IPS-NIHi7 (cell line): ENCODE measurements around the gene TRAF3IP1.
"Not testable (repeated sequence)": the region's sequence is repeated elsewhere in the genome, so short reads cannot be mapped to it uniquely, and the experiment has no call there.

Source experiments
- DNase-seq: peaks from one replicate; pipeline ENCODE4 v3.0.0; 2012; ENCODE audit warnings: mixed read lengths; ENCODE audit errors: extremely low spot score

The TRAF3IP1 gene

DNA sequence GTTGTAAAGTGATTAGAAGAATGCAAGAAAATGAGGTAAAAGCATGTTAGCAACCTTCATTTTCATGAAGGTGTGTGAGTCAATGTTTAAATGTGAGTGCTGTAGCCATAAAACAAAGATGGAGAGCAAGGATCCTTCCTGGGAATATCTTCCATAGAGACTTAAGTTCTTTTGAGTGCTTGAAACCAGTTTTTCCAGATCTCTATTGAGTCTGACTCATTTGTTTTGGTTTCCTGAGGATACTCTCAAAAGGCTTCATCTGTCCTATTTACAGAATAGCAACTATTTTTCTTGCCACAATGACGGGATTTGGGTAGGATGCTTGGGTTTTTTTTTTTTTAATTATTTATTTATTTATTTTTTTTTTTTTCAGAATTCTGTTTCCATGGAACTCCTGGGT, 60.5 kb downstream of the TRAF3IP1 start:
- peak; percentile 33 for DNase-seq

- no peak for DNase-seq
Measured at GRCh38 chr2:238381341-238382115, 61.2 kb downstream of the TRAF3IP1 start.

GRCh38 chr2:238382381-238382781, 62.1 kb downstream of the TRAF3IP1 start:
- no peak for DNase-seq

GRCh38 chr2:238383135-238383534, 62.8 kb downstream of the TRAF3IP1 start:
- DNase-seq: no peak

- no peak for DNase-seq
Measured at GRCh38 chr2:238383743-238384380, 63.5 kb downstream of the TRAF3IP1 start.

DNA sequence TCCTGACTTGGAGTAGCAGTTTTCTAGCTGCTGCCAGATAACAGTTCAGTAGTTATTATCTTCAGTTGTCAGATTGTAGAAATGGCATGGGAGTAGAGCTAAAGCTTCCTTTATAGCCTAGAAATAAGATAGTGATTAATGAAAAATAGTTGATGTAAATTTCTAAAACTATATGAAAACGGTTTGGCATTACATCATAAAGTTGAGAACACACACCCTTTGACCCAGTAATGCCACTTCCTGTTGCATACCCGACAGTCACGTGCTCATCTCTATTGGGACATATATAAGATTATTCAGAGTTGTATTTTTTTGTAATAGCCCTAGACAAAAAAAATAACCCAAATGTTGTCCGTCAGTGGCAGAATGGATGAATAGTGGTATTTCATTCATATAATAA, 67.0 kb downstream of the TRAF3IP1 start:
- no peak for DNase-seq

DNA sequence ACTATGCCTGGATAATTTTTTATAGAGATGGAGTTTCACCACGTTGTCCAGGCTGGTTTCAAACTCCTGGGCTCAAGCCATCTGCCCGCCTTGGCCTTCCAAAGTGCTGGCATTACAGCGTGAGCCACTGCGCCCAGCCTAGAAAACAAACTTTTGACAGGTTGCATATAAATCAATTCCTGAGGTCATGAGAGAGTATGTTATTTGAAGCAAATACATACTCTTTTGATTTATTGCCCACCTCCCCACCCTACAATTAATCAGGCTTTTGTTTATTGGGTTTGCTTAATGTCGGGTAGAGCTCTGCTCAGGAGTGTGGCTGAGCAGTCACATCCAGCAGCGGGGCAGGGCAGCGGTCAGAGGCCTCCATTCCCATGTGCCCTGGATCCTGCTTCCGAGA, 68.5 kb downstream of the TRAF3IP1 start:
- DNase-seq: no peak

DNA sequence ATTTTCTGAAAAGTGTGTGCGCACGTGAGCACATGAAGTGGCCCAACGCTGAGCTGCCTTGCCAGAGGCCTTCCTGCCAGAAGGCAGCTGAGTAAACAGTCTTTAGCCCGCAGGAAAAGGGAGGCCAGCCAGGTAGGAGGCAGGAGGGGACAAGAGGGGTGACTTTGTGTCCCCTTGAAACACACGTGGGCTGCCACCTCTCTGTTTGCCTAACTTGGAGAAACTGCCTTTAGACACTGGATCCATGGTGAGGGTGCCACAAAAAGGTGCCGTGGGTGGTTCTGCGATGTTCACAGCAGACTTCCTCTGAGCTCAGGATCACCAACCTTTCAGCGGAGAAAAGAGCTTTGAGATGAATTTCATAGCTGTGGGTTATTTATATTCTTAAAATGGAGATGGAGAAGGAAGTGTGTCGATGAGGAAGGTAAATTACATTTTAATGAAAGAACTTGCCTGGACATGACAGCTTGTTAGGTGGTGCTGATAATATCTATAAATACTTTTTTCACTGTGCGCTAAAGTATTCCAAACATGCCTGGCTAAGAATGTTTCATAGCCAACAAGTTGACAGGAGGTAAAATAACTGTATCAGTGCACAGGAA, 69.8 kb downstream of the TRAF3IP1 start:
- no peak for DNase-seq

- no peak for DNase-seq
Measured at GRCh38 chr2:238391042-238391689, 70.8 kb downstream of the TRAF3IP1 start.

- no peak for DNase-seq
Measured at GRCh38 chr2:238396663-238397062, 76.3 kb downstream of the TRAF3IP1 start.

DNA sequence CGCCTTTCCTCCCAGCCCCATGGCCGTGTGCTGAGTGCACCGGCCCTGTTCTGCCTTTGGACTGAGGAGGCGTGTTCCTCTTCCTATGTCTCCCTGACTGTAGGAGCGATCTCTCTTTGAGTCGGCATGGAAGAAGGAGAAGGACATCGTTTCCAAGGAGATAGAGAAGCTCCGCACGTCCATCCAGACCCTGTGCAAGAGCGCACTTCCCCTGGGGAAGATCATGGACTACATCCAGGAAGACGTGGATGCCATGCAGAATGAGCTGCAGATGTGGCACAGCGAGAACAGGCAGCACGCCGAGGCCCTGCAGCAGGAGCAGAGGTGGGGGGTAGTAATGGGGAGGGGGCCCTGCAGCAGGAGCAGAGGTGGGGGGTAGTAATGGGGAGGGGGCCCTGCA, 77.0 kb downstream of the TRAF3IP1 start:
- no peak for DNase-seq

DNA sequence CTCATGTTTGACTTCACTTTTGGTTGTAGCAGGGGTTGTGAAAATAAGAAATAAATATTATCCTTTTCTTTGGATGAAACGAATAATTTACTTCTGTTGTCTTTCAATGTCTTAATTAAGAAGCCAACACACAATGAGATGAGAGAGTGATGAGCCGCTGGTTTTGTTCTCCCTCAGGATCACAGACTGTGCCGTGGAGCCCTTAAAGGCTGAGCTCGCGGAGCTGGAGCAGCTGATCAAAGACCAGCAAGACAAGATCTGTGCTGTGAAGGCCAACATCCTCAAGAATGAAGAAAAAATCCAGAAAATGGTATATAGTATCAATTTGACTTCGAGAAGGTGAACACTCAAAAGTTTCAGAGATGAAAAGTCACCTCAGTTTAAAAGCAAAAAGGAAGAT, 78.3 kb downstream of the TRAF3IP1 start:
- no peak for DNase-seq

DNA sequence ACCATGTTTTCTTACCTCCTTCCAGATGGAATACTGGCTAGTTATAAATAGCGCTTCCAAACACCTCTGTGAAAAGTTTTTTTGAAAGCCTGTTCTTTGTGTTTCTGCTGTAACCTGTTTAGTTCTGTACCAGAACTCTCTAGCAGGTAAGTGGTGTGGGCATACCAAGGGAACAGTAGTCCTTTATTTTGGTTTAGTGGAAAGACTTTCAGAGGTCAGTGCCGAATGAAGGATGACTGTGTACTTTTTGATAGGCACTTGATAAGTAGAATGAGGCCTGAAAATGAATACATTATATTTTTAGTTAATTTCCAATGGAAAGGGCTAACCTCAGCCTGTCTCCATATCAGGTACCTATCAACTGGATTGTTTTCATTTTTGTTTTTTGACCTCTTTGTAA, 78.8 kb downstream of the TRAF3IP1 start:
- DNase-seq: no peak

- no peak for DNase-seq
Measured at GRCh38 chr2:238401551-238401950, 81.2 kb downstream of the TRAF3IP1 start.

- DNase-seq: no peak
Measured at GRCh38 chr2:238403632-238404405, 83.5 kb downstream of the TRAF3IP1 start.

- no peak for DNase-seq
Measured at GRCh38 chr2:238404406-238405216, 84.3 kb downstream of the TRAF3IP1 start.

DNA sequence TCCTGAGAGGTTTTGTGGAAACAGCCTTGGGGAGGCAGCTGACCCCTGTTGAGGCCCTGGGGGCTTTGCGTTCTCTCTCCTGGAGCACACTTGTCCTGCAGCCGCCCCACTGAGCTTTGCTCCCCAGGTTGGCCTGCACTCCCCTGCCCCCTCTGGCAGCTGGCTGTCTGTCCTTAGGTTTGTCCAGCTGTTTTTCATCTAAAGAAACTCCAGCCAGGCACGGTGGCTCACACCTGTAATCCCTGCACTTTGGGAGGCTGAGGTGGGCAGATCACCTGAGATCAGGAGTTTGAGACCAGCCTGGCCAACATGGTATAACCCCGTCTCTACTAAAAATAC, 84.9 kb downstream of the TRAF3IP1 start:
- not testable (repeated sequence) for DNase-seq

GRCh38 chr2:238406221-238406997, 86.1 kb downstream of the TRAF3IP1 start:
- DNase-seq: no peak

GRCh38 chr2:238406998-238407285, 86.6 kb downstream of the TRAF3IP1 start:
- DNase-seq: no peak

- DNase-seq: no peak
Measured at GRCh38 chr2:238407566-238407965, 87.2 kb downstream of the TRAF3IP1 start.
